DMS153 treated with DMSO at 0.1 percent for 48 hours (cell line): ENCODE results near the gene CTRB1.
"Not testable (repeated sequence)": the region's sequence is repeated elsewhere in the genome, so short reads cannot be mapped to it uniquely, and the experiment has no call there.

Experiments
- DNase-seq: peaks from one replicate; lab custom pipeline; 2025; ENCODE audit not compliant: unreplicated experiment; lab: John Stamatoyannopoulos, UW

CTRB1 gene

DNA sequence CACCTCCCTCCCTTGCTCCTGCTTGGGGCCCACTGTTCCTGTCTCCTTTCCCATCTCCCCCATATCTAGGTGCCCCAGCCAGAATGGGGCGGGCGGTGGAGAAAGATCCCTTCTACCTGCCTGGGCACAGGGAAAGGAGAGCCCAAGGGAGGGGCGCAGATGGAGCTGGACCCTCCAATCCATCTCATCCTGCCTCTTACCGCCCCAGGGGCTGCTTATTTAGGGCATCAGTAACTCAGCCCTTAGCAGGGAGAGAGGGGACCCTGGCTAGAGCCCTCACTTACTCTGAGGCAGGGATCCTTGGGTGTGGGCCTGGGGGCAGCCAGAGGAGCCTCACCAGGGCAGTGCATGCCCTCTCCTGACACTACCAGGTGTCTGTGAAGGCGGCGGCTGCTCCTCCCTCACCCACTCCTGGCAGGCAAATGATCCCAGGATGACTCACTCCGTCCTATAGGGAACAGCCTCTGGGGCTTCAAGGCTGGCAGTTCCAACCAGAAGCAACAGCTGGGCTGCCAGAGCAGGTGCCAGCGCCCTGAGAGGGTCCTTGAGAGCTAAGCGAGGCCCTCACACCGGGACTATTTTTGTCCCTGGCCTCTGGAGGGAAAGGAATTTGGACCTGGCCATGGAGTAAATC is 49.0 kb downstream of the CTRB1 start:
- peak; percentile 13 for DNase-seq

DNA sequence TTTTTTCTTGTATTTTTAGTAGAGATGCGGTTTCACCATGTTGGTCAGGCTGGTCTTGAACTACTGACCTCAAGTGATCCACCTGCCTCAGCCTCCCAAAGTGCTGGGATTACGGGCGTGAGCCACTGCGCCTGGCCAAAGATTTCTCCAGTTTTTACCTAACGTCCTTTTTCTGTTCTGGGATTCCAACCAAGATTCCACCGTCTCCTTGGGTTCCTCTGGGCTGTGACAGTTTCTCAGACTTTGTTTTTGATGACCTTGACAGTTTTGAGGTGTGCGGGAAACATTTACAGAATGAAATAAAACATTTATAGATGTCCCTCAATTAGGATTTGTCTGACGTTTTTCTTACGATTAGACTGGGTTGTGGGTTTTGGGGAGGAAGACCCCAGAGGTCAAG is 50.6 kb downstream of the CTRB1 start:
- not testable (repeated sequence) for DNase-seq

DNA sequence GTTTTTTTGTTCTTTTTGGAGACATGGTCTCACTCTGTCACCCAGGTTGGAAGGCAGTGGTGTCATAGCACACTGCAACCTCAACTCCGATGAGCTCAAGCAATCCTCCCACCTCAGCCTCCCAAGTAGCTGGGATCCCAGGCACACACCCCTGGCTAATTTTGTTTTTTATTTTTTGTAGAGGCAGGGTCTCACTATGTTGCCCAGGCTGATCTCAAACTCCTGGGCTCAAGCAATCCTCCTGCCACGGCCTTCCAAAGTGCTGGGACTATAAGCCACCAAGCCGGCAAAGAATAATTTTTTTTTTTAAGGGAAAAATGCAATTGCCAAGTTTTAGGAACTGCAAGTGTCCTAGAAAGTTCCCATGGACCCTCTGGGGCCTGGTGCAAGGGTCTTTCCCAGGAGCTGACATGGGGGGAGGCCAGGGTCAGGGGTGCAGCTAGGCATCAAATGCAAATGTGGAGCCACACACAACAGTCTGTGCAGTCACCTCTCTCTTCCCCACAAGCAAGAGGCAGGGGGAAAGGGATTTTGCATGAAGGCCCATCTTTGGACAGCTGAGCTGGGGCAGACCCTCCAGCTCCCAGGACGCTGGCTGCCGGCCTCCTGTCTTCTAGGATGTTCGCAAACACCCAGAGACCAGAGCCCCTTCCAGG is 52.8 kb downstream of the CTRB1 start:
- no peak for DNase-seq

DNA sequence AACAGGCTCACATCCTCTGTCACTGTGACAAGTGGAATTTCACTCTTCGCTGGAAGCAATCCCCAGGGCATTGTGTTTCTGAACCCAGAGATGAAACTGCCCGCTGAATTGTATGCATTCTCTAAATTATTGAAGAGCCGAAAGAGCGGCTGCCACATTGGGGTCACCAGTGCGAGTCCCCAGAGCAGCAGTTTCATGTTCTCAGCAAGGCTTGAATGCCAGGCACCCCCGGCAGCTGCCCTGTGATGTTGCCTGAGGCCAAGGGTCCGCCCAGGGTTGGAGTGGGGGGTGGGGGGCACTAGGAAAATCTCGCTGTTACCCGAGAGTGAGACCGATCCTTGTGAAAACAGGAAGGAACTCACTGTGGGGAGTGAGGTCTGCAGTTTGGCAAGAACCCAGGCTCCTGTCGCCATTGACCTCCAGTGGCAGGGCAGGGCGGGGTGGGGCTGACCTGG is 53.3 kb downstream of the CTRB1 start:
- no peak for DNase-seq

DNA sequence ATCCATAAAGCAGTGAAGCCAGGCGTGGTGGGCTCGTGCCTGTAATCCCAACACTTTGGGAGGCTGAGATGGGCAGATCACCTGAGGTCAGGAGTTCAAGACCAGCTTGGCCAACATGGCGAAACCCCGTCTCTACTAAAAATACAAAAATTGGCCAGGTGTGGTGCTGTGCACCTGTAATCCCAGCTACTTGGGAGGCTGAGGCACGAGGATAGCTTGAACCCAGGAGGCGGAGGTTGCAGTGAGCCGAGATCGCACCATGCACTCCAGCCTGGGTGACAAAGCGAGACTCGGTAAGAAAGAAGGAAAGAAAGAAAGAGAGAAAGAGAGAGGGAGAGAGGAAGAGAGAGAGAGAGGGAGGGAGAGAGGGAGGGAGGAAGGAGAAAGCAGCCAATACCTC is 53.8 kb downstream of the CTRB1 start:
- DNase-seq = not testable (repeated sequence)

DNA sequence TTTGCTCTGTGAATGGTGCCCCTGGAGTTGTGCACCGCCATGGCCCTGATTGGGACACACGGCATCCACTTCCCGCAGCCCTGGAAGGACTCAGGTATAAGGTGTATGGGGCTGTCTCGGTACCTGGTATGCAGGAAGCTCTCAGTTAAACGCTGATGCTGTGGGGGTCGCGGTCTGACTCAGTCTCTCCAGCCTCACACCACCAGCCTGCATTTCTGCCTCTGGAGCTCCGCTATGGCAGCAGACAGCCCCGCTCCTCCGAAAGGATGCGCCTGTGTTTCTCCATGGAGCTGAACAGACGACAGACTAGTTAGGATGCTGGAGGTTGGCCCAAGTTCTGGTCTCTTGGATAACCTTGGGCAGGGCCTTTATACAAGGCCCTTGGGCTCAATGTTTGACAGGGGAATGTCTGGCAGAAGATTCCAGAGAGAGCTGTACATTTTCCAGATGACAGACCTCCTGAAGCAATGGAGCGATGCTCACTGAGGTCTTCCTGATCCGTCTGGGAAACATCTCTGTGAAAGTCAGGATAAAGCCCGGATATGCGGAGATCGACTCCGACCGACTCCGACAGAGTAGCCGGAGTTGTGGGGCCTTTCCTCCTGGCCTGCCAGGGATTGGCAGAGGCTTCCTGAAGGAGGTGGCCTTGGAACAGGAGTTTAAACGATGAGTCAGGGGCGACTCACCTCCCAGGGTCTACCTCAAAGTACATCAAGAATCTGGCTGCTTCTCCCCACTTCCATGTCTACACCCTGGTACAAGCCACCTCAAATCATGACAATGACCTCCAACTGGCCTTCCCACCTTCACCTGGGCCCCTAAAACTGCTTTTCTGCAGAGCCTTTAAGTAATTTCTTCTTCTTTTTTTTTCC is 54.5 kb downstream of the CTRB1 start:
- DNase-seq = no peak
